Osteoblast (primary cell): Measurements from ENCODE around the gene PDK2. TPM values are rescaled to one million over a fixed set of nuclear protein-coding genes. Genes with fewer than 3 reads are reported as not detected.

Experiments used
- DNase-seq: peaks from one replicate; pipeline ENCODE4 v3.0.0; 2011; ENCODE audit warnings: low spot score, mixed read lengths; ENCODE audit not compliant: insufficient read length; ENCODE audit errors: missing footprints
- H2AFZ ChIP-seq: 2 replicates; pipeline ENCODE4 v1.6.0; 2011; ENCODE audit warnings: mild to moderate bottlenecking, low read length
- H3K27ac ChIP-seq: 2 replicates; pipeline ENCODE4 v1.5.1; 2011; ENCODE audit warnings: mild to moderate bottlenecking, low read depth, low read length, moderate library complexity
- H3K27me3 ChIP-seq: 2 replicates; pipeline ENCODE4 v1.6.0; 2012; ENCODE audit warnings: mild to moderate bottlenecking, control low read depth, inconsistent platforms, low read length, moderate library complexity; ENCODE audit not compliant: insufficient read depth
- H3K36me3 ChIP-seq: 2 replicates; pipeline ENCODE4 v1.5.1; 2011; ENCODE audit warnings: mild to moderate bottlenecking, low read length, control low read depth, moderate library complexity; ENCODE audit not compliant: insufficient read depth
- H3K4me1 ChIP-seq: 2 replicates; pipeline ENCODE4 v1.5.1; 2011; ENCODE audit warnings: mild to moderate bottlenecking, low read length, control low read depth, moderate library complexity; ENCODE audit not compliant: insufficient read depth
- H3K4me2 ChIP-seq: 2 replicates; pipeline ENCODE4 v1.6.0; 2011; ENCODE audit warnings: mild to moderate bottlenecking, low read length; ENCODE audit not compliant: insufficient read depth
- H3K4me3 ChIP-seq: fragments of 200-600 bp; sonication (generic); 3 replicates; pipeline ENCODE4 v1.5.1; 2012; ENCODE audit warnings: mild to moderate bottlenecking, low read length, inconsistent platforms; ENCODE audit not compliant: insufficient read depth
- H3K79me2 ChIP-seq: 2 replicates; pipeline ENCODE4 v1.6.0; 2012; ENCODE audit warnings: mild to moderate bottlenecking, low read length, control low read depth, inconsistent platforms; ENCODE audit not compliant: insufficient read depth
- H3K9me3 ChIP-seq: 2 replicates; pipeline ENCODE4 v1.5.1; 2011; ENCODE audit warnings: low read depth, low read length, control low read depth
- H4K20me1 ChIP-seq: 2 replicates; pipeline ENCODE4 v1.6.0; 2012; ENCODE audit warnings: mild to moderate bottlenecking, low read length, control low read depth; ENCODE audit not compliant: insufficient read depth
- total RNA-seq: library from RNA; depleted of rRNA; stranded (reverse); fragments of >200 nt; gene quantifications from 2 replicates; pipeline ENCODE4 v1.2.3, GENCODE V29; 2012
- TF ChIP-seq, protein P1 (sequence below): IDR thresholded peaks from 2 replicates; pipeline ENCODE4 v1.5.1; 2011; ENCODE audit warnings: mild to moderate bottlenecking, low read depth, low read length, moderate library complexity; ENCODE audit errors: extremely low read depth

Gene PDK2
- total RNA-seq, 1 donor, result 43.4 TPM

DNA sequence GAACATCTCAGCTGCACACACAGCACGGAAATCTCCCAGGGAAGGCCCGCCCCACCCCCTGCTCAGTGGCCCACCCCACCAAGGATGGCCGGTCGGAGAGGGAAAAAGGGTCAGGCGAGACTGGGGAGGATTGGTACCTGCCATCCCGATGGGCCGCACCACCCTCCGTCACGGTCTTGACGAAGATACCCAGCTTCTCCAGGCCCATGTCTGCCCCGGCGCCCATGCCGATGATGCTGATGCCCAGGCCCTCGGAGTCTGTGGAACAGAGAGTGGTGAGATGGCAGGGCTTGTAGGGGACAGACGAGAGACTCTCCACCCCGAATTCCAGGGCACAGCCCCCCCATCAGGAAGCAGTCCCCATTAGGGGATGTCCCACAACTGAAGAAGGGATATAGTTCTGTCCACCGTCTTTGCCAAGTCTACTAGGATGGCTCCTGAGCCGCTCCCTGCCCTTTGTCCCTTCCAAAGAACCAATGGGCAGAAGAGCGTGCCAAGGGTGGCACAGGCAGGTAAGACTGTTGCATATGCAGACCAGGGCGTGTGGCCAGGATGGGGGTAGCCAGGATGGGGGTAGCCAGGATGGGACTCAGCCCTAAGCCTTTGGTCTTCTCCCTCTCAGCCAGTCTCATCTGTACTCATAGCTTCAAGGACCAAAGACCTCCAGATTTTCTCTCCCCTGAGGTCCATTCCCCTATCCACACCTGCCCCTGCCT, 48.5 kb downstream of the PDK2 start:
- peaks cover 25% of the 10 kb centered on the region for H3K4me1 ChIP-seq
- TF ChIP-seq, protein P1, sequence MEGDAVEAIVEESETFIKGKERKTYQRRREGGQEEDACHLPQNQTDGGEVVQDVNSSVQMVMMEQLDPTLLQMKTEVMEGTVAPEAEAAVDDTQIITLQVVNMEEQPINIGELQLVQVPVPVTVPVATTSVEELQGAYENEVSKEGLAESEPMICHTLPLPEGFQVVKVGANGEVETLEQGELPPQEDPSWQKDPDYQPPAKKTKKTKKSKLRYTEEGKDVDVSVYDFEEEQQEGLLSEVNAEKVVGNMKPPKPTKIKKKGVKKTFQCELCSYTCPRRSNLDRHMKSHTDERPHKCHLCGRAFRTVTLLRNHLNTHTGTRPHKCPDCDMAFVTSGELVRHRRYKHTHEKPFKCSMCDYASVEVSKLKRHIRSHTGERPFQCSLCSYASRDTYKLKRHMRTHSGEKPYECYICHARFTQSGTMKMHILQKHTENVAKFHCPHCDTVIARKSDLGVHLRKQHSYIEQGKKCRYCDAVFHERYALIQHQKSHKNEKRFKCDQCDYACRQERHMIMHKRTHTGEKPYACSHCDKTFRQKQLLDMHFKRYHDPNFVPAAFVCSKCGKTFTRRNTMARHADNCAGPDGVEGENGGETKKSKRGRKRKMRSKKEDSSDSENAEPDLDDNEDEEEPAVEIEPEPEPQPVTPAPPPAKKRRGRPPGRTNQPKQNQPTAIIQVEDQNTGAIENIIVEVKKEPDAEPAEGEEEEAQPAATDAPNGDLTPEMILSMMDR, result no peak
- no peak overlapping the region for H3K4me2 ChIP-seq
- peak; percentile 75 for DNase-seq
- H3K36me3 ChIP-seq, result peaks cover 64% of the 10 kb centered on the region
- peaks cover 94% of the 10 kb centered on the region for H4K20me1 ChIP-seq
- peaks cover 86% of the 10 kb centered on the region for H3K79me2 ChIP-seq
- H3K9me3 ChIP-seq, result no peaks in the 10 kb centered on the region
- no peaks in the 10 kb centered on the region for H3K27me3 ChIP-seq
- H3K4me3 ChIP-seq, result no peak overlapping the region
- no peak overlapping the region for H2AFZ ChIP-seq
- no peak overlapping the region for H3K27ac ChIP-seq

DNA sequence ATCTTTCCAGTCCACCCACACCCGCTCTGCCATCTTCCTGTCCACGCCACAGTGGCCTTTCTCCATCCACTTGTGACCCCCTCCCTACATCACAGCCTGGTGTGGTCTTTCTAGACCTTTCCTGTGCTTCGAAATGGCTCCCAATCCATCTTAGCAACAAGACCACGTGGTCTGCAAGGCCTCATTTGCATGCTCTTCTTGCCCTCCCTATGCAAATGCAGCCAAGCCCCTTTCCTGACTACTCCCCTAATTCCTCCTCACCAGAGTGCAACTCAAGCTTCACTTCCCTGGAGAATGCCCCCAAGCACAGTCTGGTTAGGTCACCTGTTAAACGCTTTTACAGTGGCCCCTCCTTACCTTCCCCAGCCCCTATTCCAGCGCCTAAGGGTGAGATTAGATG, 49.2 kb downstream of the PDK2 start:
- no peak for DNase-seq
- H3K4me2 ChIP-seq, result no peak overlapping the region
- no peak overlapping the region for H3K27ac ChIP-seq
- H3K27me3 ChIP-seq, result no peaks in the 10 kb centered on the region
- TF ChIP-seq, protein P1, result no peak
- peaks cover 57% of the 10 kb centered on the region for H3K36me3 ChIP-seq
- H3K4me1 ChIP-seq, result peaks cover 25% of the 10 kb centered on the region
- H3K9me3 ChIP-seq, result no peaks in the 10 kb centered on the region
- H3K79me2 ChIP-seq, result peaks cover 89% of the 10 kb centered on the region
- peaks cover 88% of the 10 kb centered on the region for H4K20me1 ChIP-seq
- H3K4me3 ChIP-seq, result no peak overlapping the region
- no peak overlapping the region for H2AFZ ChIP-seq

DNA sequence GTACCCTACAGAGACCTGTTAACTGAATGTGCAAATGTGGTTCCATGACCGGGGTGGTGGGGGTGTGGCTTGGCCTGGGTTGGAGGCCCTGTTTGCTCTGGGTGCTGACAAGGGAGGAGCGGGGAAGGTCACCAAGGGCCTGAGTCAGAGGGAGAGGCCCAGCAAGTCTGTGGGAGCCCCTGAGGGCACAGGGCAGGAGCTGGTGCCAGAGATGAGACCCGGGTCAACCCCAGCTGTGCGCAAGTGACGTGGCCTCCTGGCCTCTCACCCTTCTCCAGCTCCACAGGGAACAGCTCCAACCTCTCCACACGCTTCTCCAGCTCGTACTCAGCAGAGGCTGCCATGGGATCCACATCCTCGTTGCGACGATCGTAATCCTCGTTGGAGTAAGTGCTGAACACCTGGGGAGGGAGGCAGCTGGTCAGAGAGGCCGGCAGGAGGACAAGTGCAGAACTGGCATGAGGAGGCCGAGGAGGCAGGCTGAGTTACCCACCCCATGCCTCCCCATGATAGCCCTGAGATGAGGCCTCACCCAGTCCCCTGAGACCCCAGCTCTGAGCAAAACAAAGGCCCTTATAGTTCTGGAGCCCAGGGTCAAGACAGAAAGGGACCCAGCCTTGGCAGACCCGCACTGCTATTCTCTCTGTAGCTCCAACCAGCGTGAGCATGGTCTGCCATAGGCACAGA, 49.8 kb downstream of the PDK2 start:
- peaks cover 52% of the 10 kb centered on the region for H3K36me3 ChIP-seq

More for the DNA sequence above, 49.8 kb downstream of the PDK2 start:
- H4K20me1 ChIP-seq, result peaks cover 83% of the 10 kb centered on the region
- peaks cover 25% of the 10 kb centered on the region for H3K4me1 ChIP-seq
- no peak overlapping the region for H2AFZ ChIP-seq
- no peak overlapping the region for H3K4me2 ChIP-seq
- no peak overlapping the region for H3K27ac ChIP-seq
- H3K4me3 ChIP-seq, result no peak overlapping the region
- peak; percentile 71 for DNase-seq
- TF ChIP-seq, protein P1, result no peak
- peaks cover 90% of the 10 kb centered on the region for H3K79me2 ChIP-seq
- H3K9me3 ChIP-seq, result no peaks in the 10 kb centered on the region
- H3K27me3 ChIP-seq, result no peaks in the 10 kb centered on the region
